Measurements from ENCODE around the gene GATA2.

GRCh38 chr3:128491941-128492670 is 895 bp downstream of the GATA2 start:
- no peak for TF ChIP-seq CTCF (IDR thresholded peaks at IDR 0.05; ENCODE audit: insufficient read depth, low read length)
- TF ChIP-seq GABPA (IDR thresholded peaks at IDR 0.05; ENCODE audit: low read depth), result no peak
- no peak for TF ChIP-seq POLR2AphosphoS5 (IDR thresholded peaks at IDR 0.05; ENCODE audit: low read depth)
- TF ChIP-seq SPI1 (IDR thresholded peaks at IDR 0.05; ENCODE audit: borderline replicate concordance, low read depth), result no peak
